Right lobe of liver (tissue), 4 donors: Measurements from ENCODE around the gene CAD.

Experiments
- POLR2A ChIP-seq: fragments of 450-650 bp; IDR thresholded peaks from one replicate; pipeline ENCODE4 v1.6.1; 2017; ENCODE audit warnings: antibody characterized with exemption, mild to moderate bottlenecking
- TF ChIP-seq, protein P1 (sequence below), 4 donors: fragments of 200-600 bp in 3 of 4; fragments of 450-650 bp in 1 of 4; IDR thresholded peaks; one replicate each; pipeline versions ENCODE4 v1.5.1 to v1.8.0; 2016 to 2022; ENCODE audit warnings: antibody characterized with exemption in 4 of 4, mild to moderate bottlenecking in 2 of 4
- donor health status: DM: no; HTN: no; CAD: no.
- donor health status: DM: no; HTN: no; CAD: no.
- donor health status: DM: no; HTN: yes; CAD: no.

DNA sequence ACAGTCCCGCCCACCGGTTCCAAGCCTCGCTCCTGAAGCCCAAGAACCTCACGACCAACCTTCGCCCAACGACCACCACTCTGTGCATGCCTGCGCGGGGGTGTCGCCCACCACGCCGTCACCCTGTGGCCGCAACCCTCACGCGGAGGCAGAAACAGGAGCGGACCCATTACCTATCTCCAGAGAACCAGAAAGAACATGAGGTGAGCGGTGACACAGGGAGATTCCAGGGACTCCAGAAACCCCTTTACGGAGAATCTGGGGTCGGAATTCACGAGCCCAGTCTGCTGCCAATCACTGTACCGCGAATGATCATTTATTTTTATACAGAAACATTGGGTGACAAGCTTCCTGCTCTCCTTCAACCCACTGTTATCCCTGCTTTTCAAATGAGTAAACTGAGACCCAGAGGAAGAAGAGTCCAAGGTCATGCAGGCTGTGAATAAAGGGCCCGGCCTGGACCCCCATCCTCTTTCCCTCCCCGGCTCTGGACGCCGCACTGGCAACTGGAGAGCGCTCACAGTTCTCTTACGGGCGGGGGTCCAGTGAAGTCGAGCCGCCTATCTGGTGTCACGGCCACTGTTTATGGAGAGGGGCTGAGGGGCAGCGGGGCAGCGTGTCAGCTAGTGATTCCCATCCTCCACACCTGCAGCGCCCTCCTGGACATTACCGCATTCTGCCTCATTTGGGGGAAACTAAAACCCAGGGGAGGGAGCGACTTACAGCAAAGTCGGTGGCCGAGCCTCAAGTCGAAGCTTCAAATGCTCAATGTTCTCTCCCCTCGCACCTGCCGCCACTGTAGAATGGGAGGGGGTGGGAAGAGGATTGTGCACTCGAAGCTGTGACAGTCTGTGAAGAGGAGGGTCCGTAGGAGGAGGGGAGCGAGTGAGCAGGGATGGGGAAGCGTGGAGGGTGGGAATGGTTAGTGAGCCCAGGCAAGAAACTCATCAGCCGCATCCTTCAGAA is 46.4 kb downstream of the CAD start:
- TF ChIP-seq, protein P1, sequence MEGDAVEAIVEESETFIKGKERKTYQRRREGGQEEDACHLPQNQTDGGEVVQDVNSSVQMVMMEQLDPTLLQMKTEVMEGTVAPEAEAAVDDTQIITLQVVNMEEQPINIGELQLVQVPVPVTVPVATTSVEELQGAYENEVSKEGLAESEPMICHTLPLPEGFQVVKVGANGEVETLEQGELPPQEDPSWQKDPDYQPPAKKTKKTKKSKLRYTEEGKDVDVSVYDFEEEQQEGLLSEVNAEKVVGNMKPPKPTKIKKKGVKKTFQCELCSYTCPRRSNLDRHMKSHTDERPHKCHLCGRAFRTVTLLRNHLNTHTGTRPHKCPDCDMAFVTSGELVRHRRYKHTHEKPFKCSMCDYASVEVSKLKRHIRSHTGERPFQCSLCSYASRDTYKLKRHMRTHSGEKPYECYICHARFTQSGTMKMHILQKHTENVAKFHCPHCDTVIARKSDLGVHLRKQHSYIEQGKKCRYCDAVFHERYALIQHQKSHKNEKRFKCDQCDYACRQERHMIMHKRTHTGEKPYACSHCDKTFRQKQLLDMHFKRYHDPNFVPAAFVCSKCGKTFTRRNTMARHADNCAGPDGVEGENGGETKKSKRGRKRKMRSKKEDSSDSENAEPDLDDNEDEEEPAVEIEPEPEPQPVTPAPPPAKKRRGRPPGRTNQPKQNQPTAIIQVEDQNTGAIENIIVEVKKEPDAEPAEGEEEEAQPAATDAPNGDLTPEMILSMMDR (IDR thresholded peaks at IDR 0.05): no peak
- no peak for TF ChIP-seq POLR2A
